Measurements from ENCODE around the gene CRELD1.

CRELD1 gene

GRCh38 chr3:9955611-9956352 is 22.1 kb downstream of the CRELD1 start:
- DNase-seq (ENCODE audit: low read depth in 2 of 2), result no peak

- no peak for DNase-seq (ENCODE audit: low read depth in 2 of 2)
These were observed 23.6 kb downstream of the CRELD1 start for GRCh38 chr3:9957214-9957613.

GRCh38 chr3:9965200-9965875 is 31.7 kb downstream of the CRELD1 start:
- no peak for DNase-seq (ENCODE audit: low read depth in 2 of 2)

- DNase-seq (ENCODE audit: low read depth in 2 of 2), result no peak
These were observed 33.2 kb downstream of the CRELD1 start for GRCh38 chr3:9966841-9967240.

- no peak for DNase-seq (ENCODE audit: low read depth in 2 of 2)
These were observed 36.0 kb downstream of the CRELD1 start for GRCh38 chr3:9969632-9970019.

- no peak for DNase-seq (ENCODE audit: low read depth in 2 of 2)
These were observed 36.5 kb downstream of the CRELD1 start for GRCh38 chr3:9970020-9970652.

GRCh38 chr3:9976721-9977709 is 43.4 kb downstream of the CRELD1 start:
- no peak for DNase-seq (ENCODE audit: low read depth in 2 of 2)

GRCh38 chr3:9978710-9979305 is 45.2 kb downstream of the CRELD1 start:
- no peak for DNase-seq (ENCODE audit: low read depth in 2 of 2)

- DNase-seq (ENCODE audit: low read depth in 2 of 2), result no peak
These were observed 46.6 kb downstream of the CRELD1 start for GRCh38 chr3:9980251-9980650.

- DNase-seq (ENCODE audit: low read depth in 2 of 2), result no peak
These were observed 52.6 kb downstream of the CRELD1 start for GRCh38 chr3:9986230-9986725.

GRCh38 chr3:9994086-9994844 is 60.6 kb downstream of the CRELD1 start:
- no peak for DNase-seq (ENCODE audit: low read depth in 2 of 2)
